IMR-90 (cell line): ENCODE data around the gene C3orf22. TPM values are rescaled to one million over a fixed set of nuclear protein-coding genes. Genes with fewer than 3 reads are reported as not detected.

Source experiments
- ATAC-seq: fragments of 200-7000 bp; cut with Tn5 transposase; 2 replicates; pipeline ENCODE4 v1.9.1; 2020; ENCODE audit warnings: low read depth, mild to moderate bottlenecking, moderate library complexity
- BruUV-seq: library from RNA; stranded (reverse); fragments of 400-500 nt; replicated peaks from 2 replicates; lab custom pipeline; 2021; lab: Mats Ljungman, UMichigan
- CTCF ChIA-PET: fragments of 300-600 bp; formaldehyde crosslinking; extraction: SDS; loops from one replicate; lab custom pipeline; 2021; ENCODE audit warnings: antibody characterized with exemption; lab: Yijun Ruan, JAX
- POLR2A ChIA-PET: fragments of 300-600 bp; sonication (Branson Sonifier 250); formaldehyde crosslinking; loops from one replicate; lab custom pipeline; 2022; ENCODE audit warnings: antibody characterized with exemption; ENCODE audit not compliant: unreplicated experiment; lab: Charles Lee
- DNase-seq: peaks from one replicate; pipeline ENCODE4 v3.0.0; 2013
- H2AFZ ChIP-seq: replicated peaks from 2 replicates; pipeline ENCODE3; 2013; ENCODE audit warnings: low read length, mild to moderate bottlenecking; ENCODE audit not compliant: poor library complexity
- H2AK5ac ChIP-seq: 2 replicates; pipeline ENCODE4 v1.6.1; 2013; ENCODE audit warnings: low read depth, low read length, inconsistent platforms
- H2AK9ac ChIP-seq: replicated peaks from 2 replicates; pipeline ENCODE3; 2013; ENCODE audit warnings: mild to moderate bottlenecking, low read depth, low read length, moderate library complexity; ENCODE audit not compliant: poor library complexity
- H2BK120ac ChIP-seq: 2 replicates; pipeline ENCODE4 v1.6.1; 2013; ENCODE audit warnings: low read depth, low read length, inconsistent platforms
- H2BK15ac ChIP-seq: 3 replicates; pipeline ENCODE4 v1.6.1; 2013; ENCODE audit warnings: low read depth, low read length, inconsistent platforms
- H2BK20ac ChIP-seq: 2 replicates; pipeline ENCODE4 v1.6.1; 2013; ENCODE audit warnings: low read depth, mild to moderate bottlenecking, inconsistent platforms, low read length, moderate library complexity
- H2BK5ac ChIP-seq: 2 replicates; pipeline ENCODE4 v1.6.1; 2013; ENCODE audit warnings: mild to moderate bottlenecking, low read depth, low read length, inconsistent platforms; ENCODE audit not compliant: poor library complexity, severe bottlenecking
- H3K14ac ChIP-seq: replicated peaks from 2 replicates; pipeline ENCODE4 v1.6.1; 2013; ENCODE audit warnings: low read depth, low read length, inconsistent platforms
- H3K18ac ChIP-seq: 2 replicates; pipeline ENCODE4 v1.6.1; 2013; ENCODE audit warnings: low read depth, low read length, control low read depth
- H3K23ac ChIP-seq: 2 replicates; pipeline ENCODE4 v1.6.1; 2013; ENCODE audit warnings: low read depth, low read length, inconsistent platforms
- H3K27ac ChIP-seq: 2 replicates; pipeline ENCODE4 v1.5.1; 2013; ENCODE audit warnings: mild to moderate bottlenecking, control low read depth, low read length; ENCODE audit not compliant: insufficient read depth
- H3K27me3 ChIP-seq: 2 replicates; pipeline ENCODE4 v1.6.1; 2013; ENCODE audit warnings: low read length; ENCODE audit not compliant: control insufficient read depth, insufficient read depth
- H3K36me3 ChIP-seq: 2 replicates; pipeline ENCODE4 v1.6.1; 2013; ENCODE audit warnings: low read length, mixed read lengths; ENCODE audit not compliant: control insufficient read depth, insufficient read depth
- H3K4ac ChIP-seq: 2 replicates; pipeline ENCODE4 v1.6.1; 2013; ENCODE audit warnings: low read depth, low read length, inconsistent platforms
- H3K4me1 ChIP-seq: 2 replicates; pipeline ENCODE4 v1.6.1; 2013; ENCODE audit warnings: low read length, mixed read lengths; ENCODE audit not compliant: control insufficient read depth, insufficient read depth
- H3K4me2 ChIP-seq: 2 replicates; pipeline ENCODE4 v1.6.1; 2013; ENCODE audit warnings: low read depth, mild to moderate bottlenecking, control low read depth, low read length, moderate library complexity
- H3K4me3 ChIP-seq: 2 replicates; pipeline ENCODE4 v1.5.1; 2013; ENCODE audit warnings: low read depth, mild to moderate bottlenecking, control low read depth, low read length, moderate library complexity; ENCODE audit not compliant: insufficient read depth
- H3K56ac ChIP-seq: 2 replicates; pipeline ENCODE4 v1.6.1; 2013; ENCODE audit warnings: low read length, inconsistent platforms; ENCODE audit not compliant: insufficient read depth; ENCODE audit errors: extremely low read depth
- H3K79me1 ChIP-seq, 2 experiments: 2 replicates each; pipeline ENCODE4 v1.6.1; 2013; ENCODE audit warnings: low read length in 2 of 2, inconsistent platforms in 1 of 2, low read depth in 1 of 2
- H3K9ac ChIP-seq: 2 replicates; pipeline ENCODE4 v1.6.1; 2013; ENCODE audit warnings: low read depth, low read length, control low read depth
- H3K9me1 ChIP-seq: 2 replicates; pipeline ENCODE4 v1.6.1; 2013; ENCODE audit warnings: low read length, inconsistent platforms; ENCODE audit not compliant: insufficient read depth
- H3K9me3 ChIP-seq: 2 replicates; pipeline ENCODE4 v1.6.1; 2013; ENCODE audit warnings: low read length; ENCODE audit not compliant: control insufficient read depth, insufficient read depth
- H4K20me1 ChIP-seq: 2 replicates; pipeline ENCODE4 v1.6.1; 2013; ENCODE audit warnings: low read length, inconsistent platforms; ENCODE audit not compliant: insufficient read depth
- H4K5ac ChIP-seq: 2 replicates; pipeline ENCODE4 v1.6.1; 2013; ENCODE audit warnings: mild to moderate bottlenecking, low read depth, low read length, control low read depth
- H4K8ac ChIP-seq, 2 experiments: 2 replicates each; pipeline ENCODE4 v1.6.1; 2013; ENCODE audit warnings: low read depth in 2 of 2, low read length in 2 of 2, control low read depth in 1 of 2, inconsistent platforms in 1 of 2
- H4K91ac ChIP-seq: 2 replicates; pipeline ENCODE4 v1.6.1; 2013; ENCODE audit warnings: low read depth, low read length, inconsistent platforms; ENCODE audit not compliant: insufficient read depth
- BHLHE40 ChIP-seq: fragments of 150-350 bp; IDR thresholded peaks from 2 replicates; pipeline ENCODE4 v1.6.1; 2016; ENCODE audit warnings: mild to moderate bottlenecking, low read depth, low read length
- CEBPB ChIP-seq: IDR thresholded peaks from 2 replicates; pipeline ENCODE4 v1.6.1; 2012; ENCODE audit warnings: low read depth, low read length, improper control_type of control experiment
- CHD1 ChIP-seq: IDR thresholded peaks from 2 replicates; pipeline ENCODE4 v1.6.1; 2012; ENCODE audit warnings: low read depth, low read length, improper control_type of control experiment
- CTCF ChIP-seq: conservative IDR thresholded peaks from 2 replicates; pipeline ENCODE4 v1.5.1; 2012; ENCODE audit warnings: mild to moderate bottlenecking, low read depth, low read length, improper control_type of control experiment
- ELK1 ChIP-seq: fragments of 150-350 bp; IDR thresholded peaks from 2 replicates; pipeline ENCODE4 v1.6.1; 2016; ENCODE audit warnings: low read depth, mild to moderate bottlenecking, low read length, moderate library complexity, borderline replicate concordance
- FOS ChIP-seq: fragments of 150-350 bp; IDR thresholded peaks from 2 replicates; pipeline ENCODE4 v1.6.1; 2016; ENCODE audit warnings: low read depth, low read length
- MAFK ChIP-seq: IDR thresholded peaks from 2 replicates; pipeline ENCODE4 v1.6.1; 2012; ENCODE audit warnings: low read depth, low read length, improper control_type of control experiment
- MAZ ChIP-seq: IDR thresholded peaks from 2 replicates; pipeline ENCODE4 v1.6.1; 2012; ENCODE audit warnings: low read depth, mild to moderate bottlenecking, low read length, improper control_type of control experiment, moderate library complexity, borderline replicate concordance
- MXI1 ChIP-seq: IDR thresholded peaks from 2 replicates; pipeline ENCODE4 v1.6.1; 2012; ENCODE audit warnings: low read depth, mild to moderate bottlenecking, low read length, moderate library complexity, borderline replicate concordance
- NFE2L2 ChIP-seq: fragments of 150-350 bp; IDR thresholded peaks from 2 replicates; pipeline ENCODE4 v1.6.1; 2016; ENCODE audit warnings: low read depth, mild to moderate bottlenecking, low read length
- POLR2A ChIP-seq: IDR thresholded peaks from 2 replicates; pipeline ENCODE4 v1.6.1; 2012; ENCODE audit warnings: mild to moderate bottlenecking, low read depth, low read length
- RAD21 ChIP-seq: IDR thresholded peaks from 2 replicates; pipeline ENCODE4 v1.6.1; 2012; ENCODE audit warnings: low read length, improper control_type of control experiment
- RCOR1 ChIP-seq: IDR thresholded peaks from 2 replicates; pipeline ENCODE4 v1.6.1; 2012; ENCODE audit warnings: mild to moderate bottlenecking, low read length, improper control_type of control experiment; ENCODE audit not compliant: insufficient replicate concordance
- RFX5 ChIP-seq: IDR thresholded peaks from 2 replicates; pipeline ENCODE4 v1.8.0; 2012; ENCODE audit warnings: low read depth, mild to moderate bottlenecking, low read length, moderate library complexity
- SMC3 ChIP-seq: fragments of 150-350 bp; IDR thresholded peaks from 2 replicates; pipeline ENCODE4 v1.6.1; 2016; ENCODE audit warnings: low read depth, mild to moderate bottlenecking, antibody characterized with exemption, low read length, moderate library complexity
- whole genome bisulfite sequencing, 2 experiments: methylation state at CpG; one replicate each; pipeline versions ENCODE4 v1.1.5 to v1.1.7; 2013; ENCODE audit warnings: missing lambda C conversion rate in 2 of 2; ENCODE audit not compliant: insufficient read length in 1 of 2; ENCODE audit errors: extremely low coverage in 2 of 2; 5-methylcytosine and 5-hydroxymethylcytosine counted together
- dilution Hi-C: fragments of 300-500 bp; cut with HindIII; formaldehyde crosslinking; loops from one replicate; pipeline ENCODE4 v1.14.3; 2018; ENCODE audit warnings: low sequenced_read_pairs; ENCODE audit not compliant: unreplicated experiment
- in situ Hi-C: fragments of 300-500 bp; cut with MboI; formaldehyde crosslinking; loops from 3 replicates; pipeline ENCODE4 v1.14.3; 2019; ENCODE audit warnings: low sequenced_read_pairs, inconsistent platforms, mixed read lengths
- intact Hi-C: fragments of 100-400 bp; cut with micrococcal nuclease; formaldehyde crosslinking; loops from 2 replicates; pipeline ENCODE4 v1.10.0; 2022
- polyA plus RNA-seq, 3 experiments: library from polyadenylated mRNA; depleted of rRNA; stranded (reverse); fragments of >200 nt; gene quantifications; 2 replicates each; pipeline ENCODE4 v1.2.3, GENCODE V29; 2012; ENCODE audit warnings: low replicate concordance in 1 of 3
- total RNA-seq: library from RNA; depleted of rRNA; stranded (reverse); fragments of >200 nt; gene quantifications from 2 replicates; pipeline ENCODE4 v1.2.3, GENCODE V29; 2012
- TF ChIP-seq, protein P1 (sequence below): fragments of 150-350 bp; IDR thresholded peaks from 2 replicates; pipeline ENCODE4 v1.6.1; 2017; ENCODE audit warnings: mild to moderate bottlenecking, antibody characterized with exemption, low read length, low read depth

The C3orf22 gene
- total and polyA plus RNA-seq, 2 of the 4 experiments (the other 2 are of a cell fraction): not detected

DNA sequence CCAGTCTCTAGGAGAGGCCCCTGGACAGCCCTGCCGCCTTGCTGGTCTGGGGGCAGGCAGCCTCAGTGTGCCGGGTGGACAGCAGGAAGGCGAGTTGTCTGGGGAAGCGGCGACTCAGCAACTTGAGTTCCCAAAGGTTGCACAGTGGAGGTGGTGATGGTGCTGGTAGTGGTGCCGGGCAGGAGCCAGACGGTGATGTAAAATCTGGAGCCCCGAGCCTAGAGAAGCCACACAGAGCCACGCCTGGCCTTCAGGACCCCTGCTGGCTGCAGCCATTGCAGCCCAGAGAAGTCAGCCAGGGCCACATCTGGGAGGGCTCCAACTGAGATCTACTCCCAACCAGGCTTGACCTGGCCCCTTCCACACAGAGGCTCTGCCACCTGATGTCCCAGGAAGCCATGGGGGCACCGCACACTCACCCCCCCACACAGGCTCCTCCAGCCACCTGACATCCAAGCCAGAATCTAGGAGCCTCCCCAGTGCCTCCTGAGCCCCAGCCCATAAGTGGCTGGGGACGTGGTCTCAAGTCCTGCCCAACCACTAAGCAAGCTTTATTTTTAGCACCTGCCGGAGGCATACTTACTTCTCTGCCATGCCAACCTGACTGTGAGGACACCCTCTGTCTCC, 8.8 kb downstream of the C3orf22 start:
- Histone ChIP-seq H3K18ac (no peak overlapping the region), H3K56ac (no peak overlapping the region), H2BK15ac (no peak overlapping the region), H3K4me3 (no peak overlapping the region), H3K27ac (no peak overlapping the region), H3K79me1 (no peaks in the 10 kb centered on the region), H2BK5ac (no peak overlapping the region), H2AFZ (no peak overlapping the region), H3K9me3 (no peaks in the 10 kb centered on the region), H3K36me3 (no peaks in the 10 kb centered on the region), H3K27me3 (peaks cover 35% of the 10 kb centered on the region), H4K8ac (no peak overlapping the region), H4K20me1 (no peaks in the 10 kb centered on the region), H3K4me2 (no peak overlapping the region), H2BK120ac (no peak overlapping the region), H2AK5ac (no peak overlapping the region), H2AK9ac (no peak overlapping the region), H3K23ac (no peak overlapping the region), H3K9me1 (no peaks in the 10 kb centered on the region), H4K5ac (no peak overlapping the region), H3K4me1 (no peaks in the 10 kb centered on the region), H3K9ac (no peak overlapping the region), H4K91ac (no peak overlapping the region), H2BK20ac (no peak overlapping the region), H3K14ac (no peak overlapping the region), H3K4ac (no peak overlapping the region)
- CTCF ChIA-PET: no interaction called here
- TF ChIP-seq FOS (no peak), RCOR1 (no peak), CHD1 (no peak), ELK1 (no peak), BHLHE40 (no peak), MAFK (no peak), SMC3 (no peak), RAD21 (no peak), MXI1 (no peak), POLR2A (no peak), CTCF (no peak), MAZ (no peak), CEBPB (no peak), NFE2L2 (no peak), RFX5 (no peak)
- TF ChIP-seq, protein P1, sequence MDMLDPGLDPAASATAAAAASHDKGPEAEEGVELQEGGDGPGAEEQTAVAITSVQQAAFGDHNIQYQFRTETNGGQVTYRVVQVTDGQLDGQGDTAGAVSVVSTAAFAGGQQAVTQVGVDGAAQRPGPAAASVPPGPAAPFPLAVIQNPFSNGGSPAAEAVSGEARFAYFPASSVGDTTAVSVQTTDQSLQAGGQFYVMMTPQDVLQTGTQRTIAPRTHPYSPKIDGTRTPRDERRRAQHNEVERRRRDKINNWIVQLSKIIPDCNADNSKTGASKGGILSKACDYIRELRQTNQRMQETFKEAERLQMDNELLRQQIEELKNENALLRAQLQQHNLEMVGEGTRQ: no peak
- DNase-seq (no peak), ATAC-seq (no peak)
- dilution Hi-C loops: no loop called here
- POLR2A ChIA-PET: no interaction called here
- whole genome bisulfite sequencing, 2 experiments: 67% methylated on average over 1 of the region's 12 CpGs; no CpG with 5 or more reads in 1 of the 2 experiments
- BruUV-seq: no TSS peak
- in situ Hi-C loops: no loop called here
- intact Hi-C loops: no loop called here
